TTC549 (cell line): ENCODE data around the gene PDX1.

Experiments
- FAIRE-seq: peaks from 2 replicates; lab custom pipeline; 2012; peaks lifted over from hg19 to GRCh38; lab: Jason Lieb, UNC

The PDX1 gene

GRCh38 chr13:27970382-27971235, 50.8 kb downstream of the PDX1 start:
- no peak for FAIRE-seq

- FAIRE-seq: no peak
Observed at GRCh38 chr13:27971236-27971645, 51.4 kb downstream of the PDX1 start.

- FAIRE-seq: no peak
Observed at GRCh38 chr13:27971776-27972477, 52.1 kb downstream of the PDX1 start.

- FAIRE-seq: no peak
Observed at GRCh38 chr13:27972478-27972820, 52.6 kb downstream of the PDX1 start.

DNA sequence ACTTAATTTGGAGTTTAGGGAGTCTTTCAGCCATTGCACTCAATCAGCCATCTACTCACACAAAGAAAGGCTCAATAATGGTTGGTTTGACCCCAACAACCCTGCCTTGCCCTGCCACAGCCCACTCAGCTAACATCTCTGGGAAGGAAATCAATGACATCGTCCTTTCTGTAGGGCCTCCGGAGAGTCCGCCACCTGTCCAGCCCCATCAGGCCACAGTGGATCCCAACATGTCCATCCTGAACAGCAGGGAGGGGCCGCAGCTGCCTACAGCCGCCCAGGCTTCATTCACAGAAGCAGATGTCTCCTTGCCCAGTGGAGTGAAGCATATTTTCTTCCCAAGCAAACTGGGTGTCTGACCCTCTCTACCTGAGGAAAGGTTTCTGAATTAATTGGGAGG, 53.5 kb downstream of the PDX1 start:
- FAIRE-seq: no peak

DNA sequence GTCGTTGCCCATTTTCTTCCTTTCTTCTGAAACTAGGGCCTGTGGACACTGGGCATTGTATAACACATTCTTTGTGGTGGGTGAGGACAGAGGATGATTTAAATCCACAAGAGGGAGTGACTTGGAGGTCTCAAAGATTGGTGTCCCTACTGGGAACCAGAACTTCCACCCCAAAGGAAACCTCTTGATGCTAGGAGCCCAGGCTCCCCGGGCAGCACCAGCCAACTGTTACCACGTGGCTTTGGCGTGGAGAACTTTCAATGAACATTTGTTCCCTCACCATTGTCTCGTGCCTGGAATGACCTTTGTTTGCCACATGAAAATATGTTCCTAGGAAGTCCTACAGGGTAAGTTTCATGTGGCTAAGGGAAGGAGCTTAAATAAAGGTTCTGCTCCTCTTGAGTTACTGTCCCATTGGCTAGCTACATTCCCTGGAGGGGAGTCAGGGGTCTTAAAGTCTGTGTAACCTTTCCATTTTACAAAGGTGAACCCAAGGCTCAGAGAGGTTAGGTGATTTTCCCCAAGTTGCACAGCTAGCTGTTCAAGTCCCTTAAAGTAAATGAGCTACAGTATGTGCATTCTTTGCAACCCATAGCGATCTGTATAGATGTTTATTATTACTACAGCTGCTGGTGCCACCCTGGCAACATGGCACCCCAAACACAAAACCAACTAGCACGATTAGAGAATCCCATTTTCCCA, 54.3 kb downstream of the PDX1 start:
- FAIRE-seq: no peak
